ENCODE measurements around the gene CDON.
"Not testable (repeated sequence)": the region's sequence is repeated elsewhere in the genome, so short reads cannot be mapped to it uniquely, and the experiment has no call there.

CDON gene

DNA sequence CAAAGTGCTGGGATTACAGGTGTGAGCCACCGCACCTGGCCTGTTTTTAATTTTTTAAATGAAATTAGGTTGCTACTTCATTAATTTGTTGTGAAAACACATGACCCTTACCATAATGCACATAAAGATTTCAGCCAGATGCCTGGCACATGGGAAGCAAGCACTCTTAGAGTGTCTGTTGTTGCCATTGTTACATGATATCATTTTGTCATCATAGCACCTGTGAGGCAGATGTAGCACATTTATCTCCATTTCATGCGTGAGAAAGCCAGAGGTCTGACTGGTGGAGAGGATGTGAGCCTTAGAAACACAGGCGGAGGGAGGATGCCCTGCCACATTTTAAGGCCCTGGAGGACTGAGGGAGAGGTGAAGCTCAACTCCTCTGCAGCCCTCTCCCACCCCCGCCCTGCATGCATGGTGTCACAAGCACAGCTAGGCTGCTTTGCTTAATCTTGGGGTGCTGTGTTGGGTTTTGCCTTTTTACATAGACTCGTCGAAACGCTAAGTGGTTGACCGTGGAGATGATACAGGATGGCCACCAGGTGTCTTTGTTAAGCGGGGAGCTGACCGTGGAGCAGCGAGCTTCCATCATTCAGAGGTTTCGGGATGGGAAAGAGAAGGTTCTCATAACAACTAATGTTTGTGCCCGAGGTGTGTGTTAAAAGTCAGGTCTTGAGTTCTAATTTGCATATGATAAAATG lies 144.4 kb downstream of the CDON start:
- Histone ChIP-seq H3K4me1 (ENCODE audit: control insufficient read depth, insufficient read depth, low read length, poor library complexity, severe bottlenecking) (no peaks in the 10 kb centered on the region), H3K9me3 (ENCODE audit: control insufficient read depth, low read length) (no peaks in the 10 kb centered on the region), H3K4me3 (ENCODE audit: insufficient read depth, low read depth, low read length, poor library complexity, severe bottlenecking) (no peak overlapping the region), H3K27me3 (replicated peaks; ENCODE audit: control insufficient read depth, insufficient read depth, low read length, poor library complexity, severe bottlenecking) (no peaks in the 10 kb centered on the region), H3K36me3 (ENCODE audit: control insufficient read depth, insufficient read depth, low read length) (no peaks in the 10 kb centered on the region), H3K27ac (ENCODE audit: insufficient read depth, low read length, poor library complexity, severe bottlenecking) (no peak overlapping the region)
- no peak for DNase-seq

- Histone ChIP-seq H3K27ac (ENCODE audit: insufficient read depth, low read length, poor library complexity, severe bottlenecking) (no peak overlapping the region), H3K36me3 (ENCODE audit: control insufficient read depth, insufficient read depth, low read length) (no peaks in the 10 kb centered on the region), H3K4me3 (ENCODE audit: insufficient read depth, low read depth, low read length, poor library complexity, severe bottlenecking) (no peak overlapping the region), H3K4me1 (ENCODE audit: control insufficient read depth, insufficient read depth, low read length, poor library complexity, severe bottlenecking) (no peaks in the 10 kb centered on the region), H3K27me3 (replicated peaks; ENCODE audit: control insufficient read depth, insufficient read depth, low read length, poor library complexity, severe bottlenecking) (no peaks in the 10 kb centered on the region), H3K9me3 (ENCODE audit: control insufficient read depth, low read length) (no peaks in the 10 kb centered on the region)
- DNase-seq, result no peak
Observed at GRCh38 chr11:125916683-125917347, 145.9 kb downstream of the CDON start.

DNA sequence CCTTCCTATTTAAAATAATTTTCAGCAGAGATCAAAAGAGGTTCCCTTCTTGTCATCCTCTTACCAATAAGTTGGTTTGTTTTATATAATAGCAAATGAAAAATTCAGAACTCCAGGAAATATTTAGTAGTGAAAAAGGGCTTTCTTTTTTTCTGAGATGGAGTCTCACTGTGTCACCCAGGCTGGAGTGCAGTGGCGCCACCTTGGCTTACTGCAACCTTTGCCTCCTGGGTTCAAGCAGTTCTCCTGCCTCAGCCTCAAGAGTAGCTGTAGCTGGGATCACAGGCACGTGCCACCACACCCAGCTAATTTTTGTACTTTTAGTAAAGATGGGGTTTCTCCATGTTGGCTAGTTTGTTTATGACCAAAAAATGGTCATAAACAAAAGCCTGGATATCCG lies 148.1 kb downstream of the CDON start:
- H3K9me3 ChIP-seq (ENCODE audit: control insufficient read depth, low read length); H3K4me3 ChIP-seq (ENCODE audit: insufficient read depth, low read depth, low read length, poor library complexity, severe bottlenecking); H3K36me3 ChIP-seq (ENCODE audit: control insufficient read depth, insufficient read depth, low read length); H3K27ac ChIP-seq (ENCODE audit: insufficient read depth, low read length, poor library complexity, severe bottlenecking); H3K27me3 ChIP-seq (replicated peaks; ENCODE audit: control insufficient read depth, insufficient read depth, low read length, poor library complexity, severe bottlenecking); H3K4me1 ChIP-seq (ENCODE audit: control insufficient read depth, insufficient read depth, low read length, poor library complexity, severe bottlenecking); DNase-seq: not testable (repeated sequence)

GRCh38 chr11:125910226-125910849 lies 152.3 kb downstream of the CDON start:
- Histone ChIP-seq H3K4me1 (ENCODE audit: control insufficient read depth, insufficient read depth, low read length, poor library complexity, severe bottlenecking) (no peaks in the 10 kb centered on the region), H3K36me3 (ENCODE audit: control insufficient read depth, insufficient read depth, low read length) (no peaks in the 10 kb centered on the region), H3K27ac (ENCODE audit: insufficient read depth, low read length, poor library complexity, severe bottlenecking) (no peak overlapping the region), H3K27me3 (replicated peaks; ENCODE audit: control insufficient read depth, insufficient read depth, low read length, poor library complexity, severe bottlenecking) (peaks cover 17% of the 10 kb centered on the region), H3K4me3 (ENCODE audit: insufficient read depth, low read depth, low read length, poor library complexity, severe bottlenecking) (no peak overlapping the region), H3K9me3 (ENCODE audit: control insufficient read depth, low read length) (no peaks in the 10 kb centered on the region)
- no peak for DNase-seq

Measured in effector memory CD4-positive, alpha-beta T cell (primary cell).